Calu3 (cell line): Measurements from ENCODE around the gene EDNRB. TPM values are rescaled to one million over a fixed set of nuclear protein-coding genes. Genes with fewer than 3 reads are reported as not detected.

Experiments
- BruUV-seq: library from RNA; stranded (reverse); fragments of 400-500 nt; replicated peaks from 2 replicates; lab custom pipeline; 2021; lab: Mats Ljungman, UMichigan
- CTCF ChIA-PET: fragments of 300-600 bp; sonication (Branson Sonifier 250); formaldehyde crosslinking; loops from one replicate; lab custom pipeline; 2022; ENCODE audit warnings: antibody characterized with exemption; lab: Charles Lee
- DNase-seq: peaks from one replicate; pipeline ENCODE4 v3.0.0; 2022
- H3K27ac Mint-ChIP-seq: one replicate; pipeline ENCODE4 v1.8.0; 2022; ENCODE audit warnings: mixed read lengths; ENCODE audit not compliant: unreplicated experiment
- H3K27me3 Mint-ChIP-seq: one replicate; pipeline ENCODE4 v1.8.0; 2022; ENCODE audit warnings: mixed read lengths; ENCODE audit not compliant: unreplicated experiment
- H3K36me3 Mint-ChIP-seq: one replicate; pipeline ENCODE4 v1.8.0; 2022; ENCODE audit warnings: mild to moderate bottlenecking, moderate library complexity, mixed read lengths; ENCODE audit not compliant: insufficient read depth, unreplicated experiment
- H3K4me1 Mint-ChIP-seq: one replicate; pipeline ENCODE4 v1.8.0; 2022; ENCODE audit warnings: mild to moderate bottlenecking, low read depth, mixed read lengths; ENCODE audit not compliant: unreplicated experiment
- H3K4me3 Mint-ChIP-seq: one replicate; pipeline ENCODE4 v1.8.0; 2022; ENCODE audit warnings: mild to moderate bottlenecking, low read depth, moderate library complexity, mixed read lengths; ENCODE audit not compliant: unreplicated experiment
- H3K9me3 Mint-ChIP-seq: one replicate; pipeline ENCODE4 v1.8.0; 2022; ENCODE audit warnings: low read depth, mixed read lengths; ENCODE audit not compliant: unreplicated experiment
- CTCF ChIP-seq: fragments of 200-600 bp; IDR thresholded peaks from one replicate; pipeline ENCODE4 v1.8.0; 2022; ENCODE audit warnings: antibody characterized with exemption; ENCODE audit not compliant: unreplicated experiment
- intact Hi-C: fragments of 100-400 bp; cut with micrococcal nuclease; formaldehyde crosslinking; loops from one replicate; pipeline ENCODE4 v1.10.0; 2022; ENCODE audit not compliant: unreplicated experiment
- total RNA-seq: library from RNA; stranded (reverse); gene quantifications from 2 replicates; pipeline ENCODE4 v1.2.3, GENCODE V29; 2022

EDNRB gene
- total RNA-seq, 1 experiment from 2014 or later, result not detected

GRCh38 chr13:77919921-77920294 lies 1.3 kb upstream of the EDNRB start:
- TF ChIP-seq CTCF, result no peak
- no peaks in the 10 kb centered on the region for H3K4me1 Mint-ChIP-seq
- CTCF ChIA-PET, result no interaction called here
- intact Hi-C loops, result no loop called here
- no peaks in the 10 kb centered on the region for H3K36me3 Mint-ChIP-seq
- H3K27ac Mint-ChIP-seq, result no peak overlapping the region
- no peak overlapping the region for H3K4me3 Mint-ChIP-seq
- DNase-seq, result no peak
- BruUV-seq, result no TSS peak
- no peaks in the 10 kb centered on the region for H3K9me3 Mint-ChIP-seq
- no peaks in the 10 kb centered on the region for H3K27me3 Mint-ChIP-seq

DNA sequence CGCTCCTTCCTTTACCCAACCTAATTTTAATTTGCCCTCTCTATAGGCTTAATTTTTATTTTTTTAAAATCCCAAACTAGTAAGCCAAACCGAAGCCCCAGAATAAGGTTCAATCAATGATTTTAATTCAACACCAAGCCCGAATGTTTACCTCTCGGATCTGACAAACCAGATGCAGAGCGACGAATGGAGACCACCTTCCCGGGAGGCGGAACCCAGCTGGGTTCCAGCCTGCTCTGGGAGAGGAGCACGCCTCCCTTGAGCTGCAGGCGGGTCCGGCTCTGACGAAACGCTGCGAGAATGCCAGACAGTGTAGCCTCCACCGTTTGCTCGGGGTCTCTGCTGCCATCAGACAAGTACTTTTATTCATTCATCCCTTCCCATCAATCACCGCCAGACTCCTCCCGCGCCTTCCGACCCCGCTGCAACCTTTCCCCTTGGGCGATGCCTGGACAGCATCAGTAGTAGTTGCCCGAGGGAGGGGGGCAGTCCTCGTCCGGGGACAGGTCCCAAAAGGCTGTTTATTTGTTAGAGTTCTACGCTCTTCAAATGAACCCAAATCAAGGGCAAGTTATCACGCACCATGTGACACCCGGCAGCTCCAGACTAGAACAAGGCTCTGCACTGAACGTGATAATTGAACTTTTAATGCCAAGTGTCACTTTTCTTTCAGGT lies 752 bp upstream of the EDNRB start:
- no peak for DNase-seq
- CTCF ChIA-PET, result no interaction called here
- no TSS peak for BruUV-seq
- no peaks in the 10 kb centered on the region for H3K4me1 Mint-ChIP-seq
- no peaks in the 10 kb centered on the region for H3K27me3 Mint-ChIP-seq
- H3K4me3 Mint-ChIP-seq, result no peak overlapping the region
- no peaks in the 10 kb centered on the region for H3K9me3 Mint-ChIP-seq
- no peak for TF ChIP-seq CTCF
- H3K27ac Mint-ChIP-seq, result no peak overlapping the region
- H3K36me3 Mint-ChIP-seq, result no peaks in the 10 kb centered on the region
- intact Hi-C loops, result no loop called here

GRCh38 chr13:77916488-77916887 lies 2.1 kb downstream of the EDNRB start:
- no TSS peak for BruUV-seq
- intact Hi-C loops, result no loop called here
- no peak overlapping the region for H3K27ac Mint-ChIP-seq
- no peaks in the 10 kb centered on the region for H3K9me3 Mint-ChIP-seq
- no peak for DNase-seq
- no peak overlapping the region for H3K4me3 Mint-ChIP-seq
- H3K36me3 Mint-ChIP-seq, result no peaks in the 10 kb centered on the region
- TF ChIP-seq CTCF, result no peak
- H3K4me1 Mint-ChIP-seq, result no peaks in the 10 kb centered on the region
- H3K27me3 Mint-ChIP-seq, result no peaks in the 10 kb centered on the region
- CTCF ChIA-PET, result no interaction called here

DNA sequence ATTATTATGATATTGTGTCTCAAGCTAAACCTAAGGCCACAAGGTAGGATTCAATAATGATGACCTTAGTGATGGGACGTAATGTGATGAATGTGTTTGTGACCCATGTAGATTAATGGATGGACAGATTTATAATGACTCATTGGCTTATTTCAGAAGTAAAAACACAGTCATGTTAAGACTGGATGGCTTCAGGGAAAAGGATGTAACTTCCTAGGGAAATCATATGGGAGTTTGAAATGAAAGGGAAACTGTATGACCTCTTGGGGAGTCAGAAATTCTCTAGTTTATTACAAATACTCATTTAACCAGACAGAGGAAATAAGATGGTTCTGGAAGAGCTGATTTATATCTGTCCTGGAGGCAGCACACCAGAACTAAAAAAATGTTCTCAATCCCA lies 2.9 kb downstream of the EDNRB start:
- DNase-seq, result no peak
- Mint-ChIP-seq H3K4me1 (no peaks in the 10 kb centered on the region), H3K9me3 (no peaks in the 10 kb centered on the region), H3K36me3 (no peaks in the 10 kb centered on the region), H3K4me3 (no peak overlapping the region), H3K27me3 (no peaks in the 10 kb centered on the region), H3K27ac (no peak overlapping the region)
- no peak for TF ChIP-seq CTCF
- intact Hi-C loops, result no loop called here
- no TSS peak for BruUV-seq
- CTCF ChIA-PET, result no interaction called here
